Neuronal stem cell (in vitro differentiated cells): Measurements from ENCODE around the gene CDK3.

ENCODE experiments used
- DNase-seq: peaks from one replicate; pipeline ENCODE4 v3.0.0-alpha.2; 2013; ENCODE audit warnings: low spot score
- H2AFZ ChIP-seq: one replicate; pipeline ENCODE4 v1.6.1; 2013; ENCODE audit warnings: mild to moderate bottlenecking, low read length, inconsistent platforms
- H2AK5ac ChIP-seq: 2 replicates; pipeline ENCODE4 v1.6.1; 2013; ENCODE audit warnings: low read depth, mild to moderate bottlenecking, inconsistent platforms, low read length, moderate library complexity, mixed read lengths
- H2BK120ac ChIP-seq: 2 replicates; pipeline ENCODE4 v1.6.1; 2013; ENCODE audit warnings: low read depth, mild to moderate bottlenecking, inconsistent platforms, low read length, moderate library complexity, mixed read lengths
- H2BK12ac ChIP-seq: one replicate; pipeline ENCODE4 v1.6.1; 2013; ENCODE audit warnings: low read length, inconsistent platforms
- H2BK15ac ChIP-seq: 2 replicates; pipeline ENCODE4 v1.6.1; 2013; ENCODE audit warnings: mild to moderate bottlenecking, low read length, inconsistent platforms, mixed read lengths
- H2BK5ac ChIP-seq: one replicate; pipeline ENCODE4 v1.6.1; 2013; ENCODE audit warnings: inconsistent platforms, mild to moderate bottlenecking, low read length, moderate library complexity
- H3K14ac ChIP-seq: one replicate; pipeline ENCODE4 v1.6.1; 2013; ENCODE audit warnings: low read length, inconsistent platforms
- H3K18ac ChIP-seq: 2 replicates; pipeline ENCODE4 v1.6.1; 2013; ENCODE audit warnings: low read length, inconsistent platforms
- H3K23ac ChIP-seq: 2 replicates; pipeline ENCODE4 v1.6.1; 2013; ENCODE audit warnings: low read depth, mild to moderate bottlenecking, mixed read lengths, low read length, inconsistent platforms; ENCODE audit not compliant: poor library complexity
- H3K27ac ChIP-seq: replicated peaks from 3 replicates; pipeline ENCODE4 v1.5.1; 2013; ENCODE audit warnings: low read length, inconsistent platforms
- H3K27me3 ChIP-seq, 3 experiments: 2 replicates each; pipeline ENCODE4 v1.6.1; 2013; ENCODE audit warnings: low read length in 3 of 3, mild to moderate bottlenecking in 2 of 3, inconsistent platforms in 1 of 3, low read depth in 1 of 3, mixed read lengths in 1 of 3, moderate library complexity in 1 of 3; ENCODE audit not compliant: control insufficient read depth in 3 of 3, insufficient read depth in 3 of 3
- H3K36me3 ChIP-seq, 2 donors: replicated peaks in 1 of 2; 2 replicates each; pipeline ENCODE4 v1.6.1; 2013; ENCODE audit warnings: low read length in 2 of 2; ENCODE audit not compliant: control insufficient read depth in 2 of 2, insufficient read depth in 2 of 2
- H3K4ac ChIP-seq: 2 replicates; pipeline ENCODE4 v1.6.1; 2013; ENCODE audit warnings: inconsistent platforms, mild to moderate bottlenecking, low read length, moderate library complexity
- H3K4me1 ChIP-seq, 2 donors: 1 replicate in 1 of 2; 2 replicates in 1 of 2; pipeline ENCODE4 v1.6.1; 2013; ENCODE audit warnings: low read length in 2 of 2, low read depth in 1 of 2; ENCODE audit not compliant: control insufficient read depth in 2 of 2, insufficient read depth in 1 of 2
- H3K4me2 ChIP-seq: one replicate; pipeline ENCODE4 v1.6.1; 2013; ENCODE audit warnings: mild to moderate bottlenecking, low read length, inconsistent platforms; ENCODE audit not compliant: insufficient read depth, poor library complexity, severe bottlenecking
- H3K4me3 ChIP-seq, 2 donors: 2 replicates each; pipeline ENCODE4 v1.5.1; 2013; ENCODE audit warnings: low read length in 2 of 2, mild to moderate bottlenecking in 2 of 2, inconsistent platforms in 1 of 2, moderate library complexity in 1 of 2
- H3K79me1 ChIP-seq: one replicate; pipeline ENCODE4 v1.6.1; 2013; ENCODE audit warnings: low read depth, mild to moderate bottlenecking, inconsistent platforms, low read length, moderate library complexity
- H3K9ac ChIP-seq: one replicate; pipeline ENCODE4 v1.6.1; 2013; ENCODE audit warnings: mild to moderate bottlenecking, low read depth, low read length, inconsistent platforms; ENCODE audit not compliant: poor library complexity
- H3K9me3 ChIP-seq, 2 donors: replicated peaks in 1 of 2; 2 replicates each; pipeline versions ENCODE3 to v1.6.1; 2013; ENCODE audit warnings: low read length in 2 of 2, mild to moderate bottlenecking in 2 of 2, inconsistent platforms in 1 of 2, low read depth in 1 of 2, mixed read lengths in 1 of 2, moderate library complexity in 1 of 2; ENCODE audit not compliant: control insufficient read depth in 2 of 2, insufficient read depth in 1 of 2
- H4K8ac ChIP-seq: one replicate; pipeline ENCODE4 v1.6.1; 2013; ENCODE audit warnings: low read depth, mild to moderate bottlenecking, inconsistent platforms, low read length, moderate library complexity
- H4K91ac ChIP-seq: one replicate; pipeline ENCODE4 v1.6.1; 2013; ENCODE audit warnings: low read length, low read depth, mild to moderate bottlenecking, inconsistent platforms; ENCODE audit not compliant: poor library complexity
- WGBS, 2 donors: extraction: QIAGEN DNeasy Blood & Tissue Kit; methylation state at CpG; one replicate each; pipeline ENCODE4 v1.1.7; 2013; ENCODE audit warnings: missing lambda C conversion rate in 2 of 2, mixed read lengths in 1 of 2; ENCODE audit not compliant: insufficient read length in 2 of 2, insufficient replicate concordance in 1 of 2; ENCODE audit errors: extremely low coverage in 2 of 2; 5-methylcytosine and 5-hydroxymethylcytosine counted together

Gene CDK3

GRCh38 chr17:75991396-75991795 is 9.3 kb upstream of the CDK3 start:
- Histone ChIP-seq H3K18ac (no peak overlapping the region), H3K4ac (no peak overlapping the region), H3K36me3 (peaks cover 2 to 29% of the 10 kb centered on the region in 2 donors), H3K9me3 (no peaks in the 10 kb centered on the region), H4K8ac (no peak overlapping the region), H3K4me2 (no peak overlapping the region), H3K4me3 (no peak overlapping the region), H3K14ac (no peak overlapping the region), H2AFZ (no peak overlapping the region), H3K27ac (no peak overlapping the region), H2BK120ac (no peak overlapping the region), H3K4me1 (no peaks in the 10 kb centered on the region), H2BK15ac (no peak overlapping the region), H2AK5ac (no peak overlapping the region), H4K91ac (no peak overlapping the region), H3K23ac (no peak overlapping the region), H3K9ac (no peak overlapping the region), H3K79me1 (no peaks in the 10 kb centered on the region), H2BK12ac (no peak overlapping the region), H2BK5ac (no peak overlapping the region), H3K27me3 (no peaks in the 10 kb centered on the region)
- WGBS, 2 donors: no CpG with 5 or more reads among the region's 9 CpGs
- DNase-seq: no peak

GRCh38 chr17:75994802-75995370 is 5.8 kb upstream of the CDK3 start:
- no peak for DNase-seq
- Histone ChIP-seq H3K4me2 (no peak overlapping the region), H3K27me3 (no peaks in the 10 kb centered on the region), H4K91ac (no peak overlapping the region), H3K4me3 (no peak overlapping the region), H3K4ac (no peak overlapping the region), H2AFZ (no peak overlapping the region), H3K23ac (no peak overlapping the region), H3K9ac (no peak overlapping the region), H3K4me1 (peaks cover 1 to 4% of the 10 kb centered on the region in 2 donors), H2BK120ac (no peak overlapping the region), H3K18ac (no peak overlapping the region), H3K14ac (no peak overlapping the region), H2BK12ac (no peak overlapping the region), H2BK5ac (no peak overlapping the region), H2AK5ac (no peak overlapping the region), H3K27ac (no peak overlapping the region), H3K79me1 (peaks cover under 1% of the 10 kb centered on the region), H4K8ac (no peak overlapping the region), H2BK15ac (no peak overlapping the region), H3K9me3 (no peaks in the 10 kb centered on the region), H3K36me3 (peaks cover 2 to 25% of the 10 kb centered on the region in 2 donors)
- WGBS, 2 donors: no CpG with 5 or more reads among the region's 5 CpGs

GRCh38 chr17:75995385-75995925 is 5.2 kb upstream of the CDK3 start:
- Histone ChIP-seq H3K14ac (no peak overlapping the region), H3K18ac (no peak overlapping the region), H2AFZ (no peak overlapping the region), H3K36me3 (peaks cover 2 to 25% of the 10 kb centered on the region in 2 donors), H3K4ac (no peak overlapping the region), H3K27me3 (no peaks in the 10 kb centered on the region), H3K4me2 (no peak overlapping the region), H3K23ac (no peak overlapping the region), H3K9me3 (no peaks in the 10 kb centered on the region), H3K4me3 (no peak overlapping the region), H2AK5ac (no peak overlapping the region), H3K4me1 (peaks cover 4 to 5% of the 10 kb centered on the region in 2 donors), H3K27ac (no peak overlapping the region), H2BK12ac (no peak overlapping the region), H3K9ac (no peak overlapping the region), H2BK15ac (no peak overlapping the region), H4K91ac (no peak overlapping the region), H2BK5ac (no peak overlapping the region), H4K8ac (no peak overlapping the region), H3K79me1 (peaks cover 2% of the 10 kb centered on the region), H2BK120ac (no peak overlapping the region)
- no CpG with 5 or more reads among the region's 7 CpGs for WGBS, 2 donors
- DNase-seq: no peak

- no peak for DNase-seq
- Histone ChIP-seq H4K91ac (no peak overlapping the region), H3K79me1 (peaks cover 2% of the 10 kb centered on the region), H3K4me2 (no peak overlapping the region), H3K4me1 (peaks cover 4 to 7% of the 10 kb centered on the region in 2 donors), H2AFZ (peak overlapping the region; percentile 73), H2BK120ac (no peak overlapping the region), H4K8ac (no peak overlapping the region), H2BK15ac (no peak overlapping the region), H3K27me3 (no peaks in the 10 kb centered on the region), H3K18ac (peak overlapping the region; percentile 38), H2AK5ac (no peak overlapping the region), H3K4ac (no peak overlapping the region), H3K9ac (no peak overlapping the region), H3K36me3 (peaks cover 0 to 17% of the 10 kb centered on the region in 2 donors), H3K14ac (peak overlapping the region; percentile 56), H3K27ac (no peak overlapping the region), H2BK5ac (peak overlapping the region; percentile 90), H3K4me3 (no peak overlapping the region), H2BK12ac (no peak overlapping the region), H3K9me3 (no peaks in the 10 kb centered on the region), H3K23ac (peak overlapping the region; percentile 55)
- WGBS, 2 donors: no CpG with 5 or more reads among the region's 18 CpGs
Measured at GRCh38 chr17:75996665-75997590, 3.7 kb upstream of the CDK3 start.
